ACHN (cell line): Measurements from ENCODE around the gene THUMPD1.
"Not testable (repeated sequence)": the region's sequence is repeated elsewhere in the genome, so short reads cannot be mapped to it uniquely, and the experiment has no call there.

Experiments
- DNase-seq: peaks from one replicate; pipeline ENCODE4 v3.0.0-alpha.2; 2015
- in situ Hi-C: cut with HindIII; loops from 2 replicates; pipeline ENCODE4 v1.10.0; 2017; ENCODE audit warnings: low sequenced_read_pairs, low pct_ligation_motif_present, low pct_unique_long_range_greater_than_20kb

The THUMPD1 gene

GRCh38 chr16:20707461-20707860 lies 34.2 kb downstream of the THUMPD1 start:
- DNase-seq = no peak
- in situ Hi-C loops = no loop called here

DNA sequence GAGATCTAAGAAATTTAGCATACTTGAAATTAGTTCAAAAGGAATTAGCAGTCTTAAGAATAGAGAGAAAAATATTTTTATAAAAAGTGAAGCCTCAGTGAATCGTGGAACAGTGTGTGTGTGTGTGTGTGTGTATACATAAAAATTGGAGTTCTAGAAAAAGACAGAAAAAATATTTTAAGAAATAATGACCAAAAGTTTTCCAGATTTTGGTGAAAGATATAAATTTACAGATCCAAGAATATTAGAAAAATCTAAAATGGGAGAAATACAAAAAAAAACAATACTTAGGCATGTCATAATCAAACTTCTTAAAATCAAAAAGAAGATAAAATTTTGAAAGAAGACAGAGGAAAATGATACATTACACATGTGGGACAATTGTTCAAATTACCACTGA lies 35.6 kb downstream of the THUMPD1 start:
- in situ Hi-C loops = not testable (repeated sequence)

GRCh38 chr16:20704281-20704680 lies 37.3 kb downstream of the THUMPD1 start:
- DNase-seq = no peak
- in situ Hi-C loops = no loop called here

More for the DNA sequence above, 35.6 kb downstream of the THUMPD1 start:
- DNase-seq = not testable (repeated sequence)

GRCh38 chr16:20701692-20702091 lies 39.9 kb downstream of the THUMPD1 start:
- DNase-seq, in situ Hi-C loops: not testable (repeated sequence)

GRCh38 chr16:20696618-20697017 lies 45.0 kb downstream of the THUMPD1 start:
- in situ Hi-C loops = no loop called here

DNA sequence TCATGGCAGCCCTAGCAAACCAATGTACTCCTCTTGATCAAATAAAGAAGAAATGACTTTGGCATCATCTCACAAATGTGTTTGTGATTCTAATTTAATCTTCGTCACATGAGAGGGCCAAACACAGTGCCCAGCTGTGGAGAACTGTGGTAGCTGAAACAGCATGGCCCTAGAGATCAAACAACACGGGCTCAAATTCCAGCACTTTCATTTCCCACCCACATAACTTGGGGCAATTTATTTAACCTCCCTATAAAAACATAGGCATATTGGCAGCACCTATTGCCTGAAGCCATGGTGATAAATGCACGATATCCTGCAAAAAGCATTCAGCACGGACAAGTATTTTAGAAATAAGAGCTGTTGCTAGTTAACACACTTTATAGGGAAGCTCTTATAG lies 46.6 kb downstream of the THUMPD1 start:
- in situ Hi-C loops = no loop called here
- DNase-seq = no peak

More at GRCh38 chr16:20696618-20697017, 45.0 kb downstream of the THUMPD1 start:
- DNase-seq = no peak

DNA sequence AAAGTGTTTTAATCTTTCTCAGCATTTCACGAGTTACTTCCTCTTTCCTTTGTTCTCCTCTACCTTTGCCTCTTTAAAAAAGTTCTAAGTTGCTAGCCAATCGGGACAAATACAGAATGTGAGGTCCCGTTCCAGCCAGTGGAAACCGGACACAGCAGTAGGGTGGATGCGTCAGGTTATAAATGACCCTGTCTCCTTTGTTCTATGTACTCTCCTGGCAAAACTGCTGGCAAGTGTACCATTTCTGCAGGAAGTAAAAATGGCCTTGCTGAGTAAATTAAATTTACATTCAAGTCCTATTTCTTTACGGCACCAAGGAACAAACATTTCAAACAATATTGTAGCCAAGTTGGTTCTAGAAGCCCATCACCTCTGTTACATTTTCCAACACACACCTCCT lies 47.5 kb downstream of the THUMPD1 start:
- DNase-seq = not testable (repeated sequence)

DNA sequence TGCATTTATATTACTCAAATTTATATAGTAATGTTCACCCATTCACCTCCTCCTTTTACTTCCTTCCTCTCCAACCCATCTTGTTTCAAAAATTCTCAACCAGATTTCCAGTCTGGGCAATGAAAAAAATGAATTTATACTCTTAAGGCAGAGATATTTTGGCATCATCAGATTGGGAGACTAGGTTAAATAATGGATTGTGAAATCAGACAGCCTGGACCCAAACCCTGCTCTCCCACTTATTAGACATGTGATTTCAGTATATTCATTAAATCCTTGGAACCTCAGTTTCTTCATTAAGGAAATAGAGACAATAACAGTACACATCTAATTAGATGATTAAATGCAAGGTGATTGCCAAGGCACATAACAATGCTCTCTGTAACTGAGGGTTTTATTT lies 52.0 kb downstream of the THUMPD1 start:
- DNase-seq = no peak
- in situ Hi-C loops = no loop called here

More for the DNA sequence above, 47.5 kb downstream of the THUMPD1 start:
- in situ Hi-C loops = not testable (repeated sequence)

- in situ Hi-C loops = no loop called here
- DNase-seq = no peak
These were observed 57.8 kb downstream of the THUMPD1 start for GRCh38 chr16:20683812-20684211.
